Breast epithelium (tissue), 3 donors: ENCODE measurements around the gene SPATA2L.

ENCODE experiments used
- POLR2A ChIP-seq: fragments of 450-650 bp; IDR thresholded peaks from one replicate; pipeline ENCODE4 v1.6.1; 2016; ENCODE audit warnings: antibody characterized with exemption, mild to moderate bottlenecking, moderate library complexity
- POLR2AphosphoS5 ChIP-seq, 3 donors: sonication (generic); formaldehyde crosslinking; IDR thresholded peaks; one replicate each; pipeline ENCODE4 v1.6.1; 2017; ENCODE audit warnings: antibody characterized with exemption in 3 of 3
- TF ChIP-seq, protein P1 (sequence below), 3 donors: fragments of 450-650 bp; IDR thresholded peaks; one replicate each; pipeline ENCODE4 v1.5.1; 2016 to 2017; ENCODE audit warnings: antibody characterized with exemption in 3 of 3, mild to moderate bottlenecking in 3 of 3, moderate library complexity in 3 of 3

DNA sequence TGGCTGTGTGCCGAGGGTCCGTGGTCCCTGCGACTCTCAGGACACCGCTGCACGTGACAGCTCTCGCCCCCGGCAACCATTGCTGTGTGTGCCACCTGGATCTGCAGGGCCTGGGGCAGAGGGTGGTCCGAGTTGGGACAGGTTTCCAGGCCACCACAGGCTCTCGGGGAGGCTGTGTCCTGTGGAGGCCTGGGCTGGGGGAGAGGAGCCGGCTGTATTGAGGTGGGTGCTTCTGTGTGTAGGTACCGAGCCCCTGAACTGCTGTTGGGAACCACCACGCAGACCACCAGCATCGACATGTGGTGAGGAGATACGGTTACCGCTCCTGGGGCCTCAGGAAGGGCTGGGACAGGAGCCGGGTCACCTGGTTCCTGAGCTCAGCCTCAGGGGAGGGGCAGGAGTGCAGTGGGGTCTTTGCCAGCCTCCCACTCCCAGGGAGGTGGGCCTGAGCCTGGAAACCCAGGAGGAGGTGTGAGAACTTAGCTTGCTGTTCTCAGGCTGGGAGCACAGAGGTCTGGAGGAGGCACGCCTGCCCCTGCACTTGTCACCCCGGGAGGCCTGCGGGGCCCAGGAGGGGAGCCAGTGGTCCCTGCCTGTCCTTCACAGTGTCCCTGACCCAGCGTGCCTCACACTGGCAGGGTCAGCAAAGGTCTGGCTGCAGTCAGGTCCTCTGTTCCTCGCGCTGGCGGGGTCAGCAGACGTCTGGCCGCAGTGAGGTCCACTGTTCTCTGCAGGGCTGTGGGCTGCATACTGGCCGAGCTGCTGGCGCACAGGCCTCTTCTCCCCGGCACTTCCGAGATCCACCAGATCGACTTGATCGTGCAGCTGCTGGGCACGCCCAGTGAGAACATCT, 7.3 kb downstream of the SPATA2L start:
- TF ChIP-seq, protein P1, sequence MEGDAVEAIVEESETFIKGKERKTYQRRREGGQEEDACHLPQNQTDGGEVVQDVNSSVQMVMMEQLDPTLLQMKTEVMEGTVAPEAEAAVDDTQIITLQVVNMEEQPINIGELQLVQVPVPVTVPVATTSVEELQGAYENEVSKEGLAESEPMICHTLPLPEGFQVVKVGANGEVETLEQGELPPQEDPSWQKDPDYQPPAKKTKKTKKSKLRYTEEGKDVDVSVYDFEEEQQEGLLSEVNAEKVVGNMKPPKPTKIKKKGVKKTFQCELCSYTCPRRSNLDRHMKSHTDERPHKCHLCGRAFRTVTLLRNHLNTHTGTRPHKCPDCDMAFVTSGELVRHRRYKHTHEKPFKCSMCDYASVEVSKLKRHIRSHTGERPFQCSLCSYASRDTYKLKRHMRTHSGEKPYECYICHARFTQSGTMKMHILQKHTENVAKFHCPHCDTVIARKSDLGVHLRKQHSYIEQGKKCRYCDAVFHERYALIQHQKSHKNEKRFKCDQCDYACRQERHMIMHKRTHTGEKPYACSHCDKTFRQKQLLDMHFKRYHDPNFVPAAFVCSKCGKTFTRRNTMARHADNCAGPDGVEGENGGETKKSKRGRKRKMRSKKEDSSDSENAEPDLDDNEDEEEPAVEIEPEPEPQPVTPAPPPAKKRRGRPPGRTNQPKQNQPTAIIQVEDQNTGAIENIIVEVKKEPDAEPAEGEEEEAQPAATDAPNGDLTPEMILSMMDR (IDR thresholded peaks at IDR 0.05): no peak
- TF ChIP-seq POLR2A (no peak), POLR2AphosphoS5 (IDR thresholded peaks at IDR 0.05) (no peak)
